Keratinocyte (primary cell): ENCODE results near the gene MOSMO. TPM values are rescaled to one million over a fixed set of nuclear protein-coding genes. Genes with fewer than 3 reads are reported as not detected.

Source experiments
- DNase-seq: peaks from one replicate; pipeline ENCODE4 v3.0.0-alpha.2; 2011; ENCODE audit warnings: low read depth, missing footprints, low spot score
- FAIRE-seq: peaks from 2 replicates; lab custom pipeline; 2011; peaks lifted over from hg19 to GRCh38; lab: Jason Lieb, UNC
- H2AFZ ChIP-seq: 2 replicates; pipeline ENCODE4 v1.6.0; 2012; ENCODE audit warnings: low read length, control low read depth, inconsistent platforms; ENCODE audit not compliant: control insufficient read depth
- H3K27ac ChIP-seq: 2 replicates; pipeline ENCODE4 v1.5.1; 2011; ENCODE audit warnings: low read length; ENCODE audit not compliant: control insufficient read depth, insufficient read depth
- H3K27me3 ChIP-seq: 3 replicates; pipeline ENCODE4 v1.6.0; 2011; ENCODE audit warnings: low read length; ENCODE audit not compliant: control insufficient read depth, insufficient read depth; ENCODE audit errors: extremely low read depth
- H3K36me3 ChIP-seq, 2 experiments: 2 replicates in 1 of 2; 3 replicates in 1 of 2; pipeline ENCODE4 v1.5.1; 2011; ENCODE audit warnings: low read length in 2 of 2, mild to moderate bottlenecking in 1 of 2; ENCODE audit not compliant: control insufficient read depth in 2 of 2, insufficient read depth in 2 of 2; ENCODE audit errors: extremely low read depth in 1 of 2
- H3K4me1 ChIP-seq: 3 replicates; pipeline ENCODE4 v1.5.1; 2011; ENCODE audit warnings: low read length; ENCODE audit not compliant: control insufficient read depth, insufficient read depth; ENCODE audit errors: extremely low read depth
- H3K4me2 ChIP-seq: 3 replicates; pipeline ENCODE4 v1.6.0; 2011; ENCODE audit warnings: low read depth, low read length; ENCODE audit not compliant: control insufficient read depth, insufficient read depth; ENCODE audit errors: extremely low read depth
- H3K4me3 ChIP-seq, 3 experiments: fragments of 200-600 bp in 1 of 3; sonication (generic) in 1 of 3; 2 replicates in 2 of 3; 3 replicates in 1 of 3; pipeline ENCODE4 v1.5.1; 2011 to 2016; ENCODE audit warnings: low read length in 3 of 3, mild to moderate bottlenecking in 3 of 3, control low read depth in 2 of 3, inconsistent platforms in 1 of 3, low read depth in 1 of 3, mixed read lengths in 1 of 3, mixed run types in 1 of 3, moderate library complexity in 1 of 3; ENCODE audit not compliant: control insufficient read depth in 2 of 3, insufficient read depth in 2 of 3; ENCODE audit errors: extremely low read depth in 1 of 3
- H3K79me2 ChIP-seq: 2 replicates; pipeline ENCODE4 v1.6.0; 2012; ENCODE audit warnings: low read length; ENCODE audit not compliant: control insufficient read depth, insufficient read depth
- H3K9ac ChIP-seq: 3 replicates; pipeline ENCODE4 v1.6.0; 2011; ENCODE audit warnings: low read length; ENCODE audit not compliant: control insufficient read depth, insufficient read depth; ENCODE audit errors: extremely low read depth
- H3K9me1 ChIP-seq: 3 replicates; pipeline ENCODE4 v1.6.0; 2011; ENCODE audit warnings: low read length; ENCODE audit not compliant: control insufficient read depth, insufficient read depth; ENCODE audit errors: extremely low read depth
- H3K9me3 ChIP-seq: 2 replicates; pipeline ENCODE4 v1.5.1; 2012; ENCODE audit warnings: low read depth, low read length; ENCODE audit not compliant: control insufficient read depth
- H4K20me1 ChIP-seq: 3 replicates; pipeline ENCODE4 v1.6.0; 2011; ENCODE audit warnings: low read length; ENCODE audit not compliant: control insufficient read depth, insufficient read depth; ENCODE audit errors: extremely low read depth
- CTCF ChIP-seq, 3 experiments: IDR thresholded peaks in 1 of 3; conservative IDR thresholded peaks in 1 of 3; optimal IDR thresholded peaks in 1 of 3; 2 replicates in 2 of 3; 3 replicates in 1 of 3; pipeline versions ENCODE3 to v1.5.1; 2011; ENCODE audit warnings: low read length in 3 of 3, mild to moderate bottlenecking in 3 of 3, moderate library complexity in 2 of 3, control low read depth in 1 of 3, inconsistent platforms in 1 of 3; ENCODE audit not compliant: insufficient read depth in 2 of 3; ENCODE audit errors: extremely low read depth in 1 of 3
- EZH2 ChIP-seq: IDR thresholded peaks from one replicate; pipeline ENCODE4 v1.6.1; 2012; ENCODE audit warnings: inconsistent platforms, mild to moderate bottlenecking, low read length, moderate library complexity
- dilution Hi-C: fragments of 300-500 bp; cut with MboI; formaldehyde crosslinking; loops from one replicate; pipeline ENCODE4 v1.7.0; 2020; ENCODE audit warnings: low sequenced_read_pairs; ENCODE audit not compliant: extremely low pct_ligation_motif_present
- polyA plus RNA-seq, 5 experiments: library from polyadenylated mRNA; depleted of rRNA in 3 of 5; stranded (reverse) in 3 of 5; stranded (forward) in 1 of 5; unstranded in 1 of 5; fragments of >200 nt; gene quantifications; 1 replicate in 1 of 5; 2 replicates in 3 of 5; 3 replicates in 1 of 5; pipeline versions ENCODE4 v1.2.1 to v1.2.3, GENCODE V29; 2011 to 2012; ENCODE audit warnings: missing spikeins in 2 of 5, low read depth in 1 of 5, low replicate concordance in 1 of 5

Gene MOSMO
- polyA plus RNA-seq, 1 donor (not counting 4 experiments of a cell fraction or from before 2014, with no cell fraction given): 26.2 TPM

- Histone ChIP-seq H3K36me3 (peaks cover 1 to 6% of the 10 kb centered on the region in 2 experiments), H3K9me1 (no peaks in the 10 kb centered on the region), H3K9me3 (no peaks in the 10 kb centered on the region), H3K4me3 (no peak overlapping the region), H3K27me3 (no peaks in the 10 kb centered on the region), H3K4me2 (no peak overlapping the region), H3K27ac (no peak overlapping the region), H3K9ac (no peak overlapping the region), H3K4me1 (peaks cover 20% of the 10 kb centered on the region), H2AFZ (no peak overlapping the region), H4K20me1 (peaks cover 2% of the 10 kb centered on the region), H3K79me2 (peaks cover 66% of the 10 kb centered on the region)
- dilution Hi-C loops: no loop called here
- FAIRE-seq (no peak), DNase-seq (no peak)
- TF ChIP-seq CTCF (optimal IDR thresholded peaks at IDR 0.05 in 1 of 3, IDR thresholded peaks at IDR 0.05 in 1 of 3, conservative IDR thresholded peaks at IDR 0.05 in 1 of 3; ENCODE audit: extremely low read depth in 1 of 3, insufficient read depth in 2 of 3, low read length in 3 of 3) (no peak), EZH2 (no peak)
These were observed 46.0 kb downstream of the MOSMO start for GRCh38 chr16:22053921-22054341.

DNA sequence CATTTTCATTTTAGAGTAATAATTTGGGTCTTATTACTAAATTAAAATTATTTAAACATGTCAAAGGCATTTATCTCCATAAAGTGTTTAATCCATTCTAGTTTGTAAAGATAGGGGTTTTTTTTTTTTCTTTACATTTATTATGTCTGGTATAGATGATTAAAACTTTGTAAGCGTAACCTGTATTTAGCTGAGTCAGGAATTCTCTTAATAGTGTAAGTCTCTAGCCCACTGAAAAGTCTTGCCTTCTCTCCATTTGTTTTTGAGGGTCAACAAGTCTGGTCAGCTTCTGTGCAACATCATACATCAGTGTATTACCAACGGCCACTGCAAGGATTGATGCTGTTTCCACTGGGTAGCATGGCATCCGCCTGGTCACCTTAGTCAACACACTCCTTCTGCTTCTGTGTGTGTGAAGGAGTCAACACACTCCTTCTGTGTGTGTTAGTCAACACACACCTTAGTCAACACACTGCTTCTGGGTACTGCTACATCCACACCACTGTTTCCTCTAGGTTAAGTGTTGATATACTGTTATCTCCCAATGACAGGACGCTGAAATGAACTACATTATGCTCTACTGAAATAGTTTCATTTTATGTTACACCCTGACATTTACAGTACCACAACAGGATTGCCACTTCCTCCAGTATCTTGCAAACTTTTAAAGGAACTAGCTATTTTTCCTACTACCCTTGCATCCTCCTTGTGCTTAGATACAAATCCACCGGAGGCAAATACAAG, 47.1 kb downstream of the MOSMO start:
- Histone ChIP-seq H4K20me1 (peaks cover 2% of the 10 kb centered on the region), H3K9me3 (no peaks in the 10 kb centered on the region), H3K4me1 (peaks cover 20% of the 10 kb centered on the region), H2AFZ (no peak overlapping the region), H3K27me3 (no peaks in the 10 kb centered on the region), H3K27ac (no peak overlapping the region), H3K9me1 (no peaks in the 10 kb centered on the region), H3K4me2 (no peak overlapping the region), H3K9ac (no peak overlapping the region), H3K79me2 (peaks cover 68% of the 10 kb centered on the region), H3K36me3 (peaks cover 1 to 6% of the 10 kb centered on the region in 2 experiments), H3K4me3 (no peak overlapping the region)
- dilution Hi-C loops: no loop called here
- TF ChIP-seq CTCF (optimal IDR thresholded peaks at IDR 0.05 in 1 of 3, IDR thresholded peaks at IDR 0.05 in 1 of 3, conservative IDR thresholded peaks at IDR 0.05 in 1 of 3; ENCODE audit: extremely low read depth in 1 of 3, insufficient read depth in 2 of 3, low read length in 3 of 3) (no peak), EZH2 (no peak)
- FAIRE-seq (no peak), DNase-seq (no peak)
